GM10266 (cell line): ENCODE results near the gene TLX2.
"Not testable (repeated sequence)": the region's sequence is repeated elsewhere in the genome, so short reads cannot be mapped to it uniquely, and the experiment has no call there.

Experiments
- DNase-seq: peaks from one replicate; pipeline ENCODE4 v3.0.0; 2012; ENCODE audit errors: extremely low spot score
- CTCF ChIP-seq: IDR thresholded peaks from 2 replicates; pipeline ENCODE4 v1.5.1; 2012; ENCODE audit warnings: mild to moderate bottlenecking, low read depth; ENCODE audit not compliant: control insufficient read depth, insufficient read depth; ENCODE audit errors: missing control alignments

TLX2 gene

GRCh38 chr2:74474899-74475298 lies 39.4 kb upstream of the TLX2 start:
- no peak for DNase-seq
- TF ChIP-seq CTCF = peak; percentile 49

GRCh38 chr2:74481431-74481830 lies 32.8 kb upstream of the TLX2 start:
- no peak for DNase-seq
- no peak for TF ChIP-seq CTCF

- DNase-seq = peak; percentile 60
- no peak for TF ChIP-seq CTCF
These were observed 32.1 kb upstream of the TLX2 start for GRCh38 chr2:74481961-74482800.

GRCh38 chr2:74482801-74483674 lies 31.2 kb upstream of the TLX2 start, which contains the start of the genes CCDC142 and TTC31:
Gene CCDC142 (minus strand): TSS chr2:74482998. CDS start chr2:74482837, 161 bp downstream.
Gene TTC31 (plus strand): TSS chr2:74483081. CDS start chr2:74483096, 15 bp downstream.
- TF ChIP-seq CTCF = peak; percentile 96
- peak; percentile 93 for DNase-seq

GRCh38 chr2:74483675-74484164 lies 30.5 kb upstream of the TLX2 start:
- DNase-seq = not testable (repeated sequence)

- no peak for DNase-seq
- TF ChIP-seq CTCF = no peak
These were observed 28.1 kb upstream of the TLX2 start for GRCh38 chr2:74486141-74486540.

GRCh38 chr2:74488643-74489481 lies 25.4 kb upstream of the TLX2 start:
- no peak for DNase-seq
- TF ChIP-seq CTCF = no peak
